ENCODE results near the gene EVC2. TPM values are rescaled to one million over a fixed set of nuclear protein-coding genes. Genes with fewer than 3 reads are reported as not detected.

The EVC2 gene
- total and polyA plus RNA-seq, 3 experiments from 2014 or later = 0.84 to 1.3 (median 0.92) TPM

DNA sequence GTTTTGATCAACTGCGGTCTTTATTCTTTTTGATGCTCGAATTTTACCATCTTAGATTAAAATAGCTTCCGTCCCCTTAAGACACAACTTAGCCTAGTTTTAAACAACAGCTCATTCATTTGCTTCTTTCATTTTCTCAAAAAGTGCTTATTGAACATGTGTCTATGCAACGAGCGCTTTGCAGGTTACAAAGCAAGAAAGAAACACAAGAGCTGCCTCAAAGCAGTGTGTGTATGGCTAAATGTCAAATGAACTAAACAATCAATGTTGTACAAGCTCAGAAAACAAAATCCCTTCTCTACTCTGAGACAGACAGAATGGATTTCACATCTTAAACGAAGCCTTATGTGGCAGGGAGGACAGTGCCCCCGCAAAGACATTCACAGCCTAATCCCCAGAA lies 61.0 kb downstream of the EVC2 start:
- H3K27ac Mint-ChIP-seq = no peak overlapping the region
- no peaks in the 10 kb centered on the region for H3K4me1 ChIP-seq (ENCODE audit: insufficient read depth, low read length)
- no peaks in the 10 kb centered on the region for H3K27me3 Mint-ChIP-seq
- DNase-seq = no peak
- POLR2A ChIA-PET = no interaction called here
- H3K36me3 Mint-ChIP-seq = no peaks in the 10 kb centered on the region
- peaks cover 0 to 1% (median 0%) of the 10 kb centered on the region in 5 donors for H3K9me3 Mint-ChIP-seq
- CTCF ChIA-PET = no interaction called here
- no peak overlapping the region for H3K4me3 Mint-ChIP-seq
- no peak overlapping the region for H3K27ac ChIP-seq (ENCODE audit: low read depth, low read length)
- H3K36me3 ChIP-seq (ENCODE audit: insufficient read depth, low read length) = no peaks in the 10 kb centered on the region
- no peak overlapping the region for H3K4me3 ChIP-seq (ENCODE audit: low read length)
- no peaks in the 10 kb centered on the region for H3K4me1 Mint-ChIP-seq
- H3K27me3 ChIP-seq (ENCODE audit: insufficient read depth, low read length, poor library complexity, severe bottlenecking) = no peaks in the 10 kb centered on the region
- H3K9me3 ChIP-seq (ENCODE audit: low read length) = no peaks in the 10 kb centered on the region

DNA sequence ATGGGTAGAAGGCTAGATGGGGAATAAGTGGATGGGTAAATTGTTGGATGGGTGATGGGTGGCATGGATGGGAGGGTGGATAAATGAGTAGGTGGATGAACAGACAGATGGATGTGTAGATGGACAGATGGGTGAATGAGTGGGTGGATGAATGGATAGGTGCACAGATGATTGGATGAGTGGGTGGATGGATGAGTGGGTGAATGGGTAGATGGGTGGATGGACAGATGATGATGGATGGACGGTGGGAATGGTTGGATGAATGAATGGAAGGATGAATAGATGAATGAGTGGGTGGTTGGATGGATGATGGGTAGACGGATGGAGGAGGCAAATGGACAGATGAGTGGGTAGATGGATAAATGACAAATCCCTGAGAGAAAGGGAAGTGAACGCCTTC lies 68.3 kb downstream of the EVC2 start:
- H3K9me3 Mint-ChIP-seq = peaks cover 0 to 5% (median 0%) of the 10 kb centered on the region in 5 donors
- no peaks in the 10 kb centered on the region for H3K4me1 ChIP-seq (ENCODE audit: insufficient read depth, low read length)
- no peak overlapping the region for H3K27ac ChIP-seq (ENCODE audit: low read depth, low read length)
- no peak overlapping the region for H3K27ac Mint-ChIP-seq
- H3K27me3 Mint-ChIP-seq = no peaks in the 10 kb centered on the region
- no peak overlapping the region for H3K4me3 ChIP-seq (ENCODE audit: low read length)
- H3K36me3 Mint-ChIP-seq = no peaks in the 10 kb centered on the region
- ChIA-PET CTCF (no interaction called here), POLR2A (no interaction called here)
- no peak for DNase-seq
- H3K36me3 ChIP-seq (ENCODE audit: insufficient read depth, low read length) = no peaks in the 10 kb centered on the region
- H3K27me3 ChIP-seq (ENCODE audit: insufficient read depth, low read length, poor library complexity, severe bottlenecking) = no peaks in the 10 kb centered on the region
- no peaks in the 10 kb centered on the region for H3K9me3 ChIP-seq (ENCODE audit: low read length)
- no peak overlapping the region for H3K4me3 Mint-ChIP-seq
- H3K4me1 Mint-ChIP-seq = no peaks in the 10 kb centered on the region

DNA sequence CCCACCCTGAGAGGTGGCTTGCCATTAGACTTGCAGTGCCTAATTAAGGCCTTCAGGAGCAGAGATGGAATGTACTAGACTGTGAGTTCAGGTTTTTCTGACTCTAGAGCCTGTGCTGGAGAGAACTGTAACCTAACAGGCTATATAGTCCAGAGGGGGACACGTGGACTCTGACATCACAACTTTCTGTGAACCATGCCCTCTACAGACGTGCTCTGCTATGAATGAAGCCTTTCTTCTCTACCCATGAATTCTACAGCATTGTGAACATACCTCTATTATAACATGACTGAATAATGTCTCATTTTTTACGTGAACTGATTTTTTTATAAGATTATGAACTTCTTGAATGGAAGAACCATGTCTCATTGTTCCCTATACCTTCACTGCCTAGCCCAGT lies 68.8 kb downstream of the EVC2 start:
- Mint-ChIP-seq H3K27me3 (no peaks in the 10 kb centered on the region), H3K27ac (no peak overlapping the region), H3K9me3 (peaks cover 0 to 5% (median 0%) of the 10 kb centered on the region in 5 donors), H3K36me3 (no peaks in the 10 kb centered on the region), H3K4me1 (no peaks in the 10 kb centered on the region), H3K4me3 (no peak overlapping the region)
- Histone ChIP-seq H3K4me3 (ENCODE audit: low read length) (no peak overlapping the region), H3K27me3 (ENCODE audit: insufficient read depth, low read length, poor library complexity, severe bottlenecking) (no peaks in the 10 kb centered on the region), H3K9me3 (ENCODE audit: low read length) (no peaks in the 10 kb centered on the region), H3K4me1 (ENCODE audit: insufficient read depth, low read length) (no peaks in the 10 kb centered on the region), H3K27ac (ENCODE audit: low read depth, low read length) (no peak overlapping the region), H3K36me3 (ENCODE audit: insufficient read depth, low read length) (no peaks in the 10 kb centered on the region)
- CTCF ChIA-PET = no interaction called here
- POLR2A ChIA-PET = no interaction called here
- no peak for DNase-seq

DNA sequence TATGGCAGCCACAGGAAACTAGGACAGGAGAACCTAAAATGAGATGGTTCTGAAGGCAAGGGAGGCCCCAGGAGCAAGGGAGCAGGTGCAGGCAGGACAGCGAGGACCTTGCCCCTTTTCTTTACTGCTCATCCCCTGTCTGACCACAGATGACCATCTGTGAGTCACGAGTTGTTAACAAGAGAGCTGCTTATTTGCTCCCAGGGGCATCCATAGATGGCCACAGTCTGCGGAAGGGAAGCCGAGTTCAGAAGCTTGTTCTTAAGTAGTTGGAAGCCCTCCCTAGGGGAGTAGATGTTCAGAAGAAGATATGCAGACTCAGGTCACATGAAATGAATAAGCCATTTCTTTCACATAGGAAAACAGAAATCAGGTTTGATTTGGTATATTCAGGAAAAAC lies 69.4 kb downstream of the EVC2 start:
- no peaks in the 10 kb centered on the region for H3K27me3 Mint-ChIP-seq
- Histone ChIP-seq H3K36me3 (ENCODE audit: insufficient read depth, low read length) (no peaks in the 10 kb centered on the region), H3K27me3 (ENCODE audit: insufficient read depth, low read length, poor library complexity, severe bottlenecking) (no peaks in the 10 kb centered on the region), H3K4me1 (ENCODE audit: insufficient read depth, low read length) (no peaks in the 10 kb centered on the region), H3K27ac (ENCODE audit: low read depth, low read length) (no peak overlapping the region), H3K4me3 (ENCODE audit: low read length) (no peak overlapping the region), H3K9me3 (ENCODE audit: low read length) (no peaks in the 10 kb centered on the region)
- no peak overlapping the region for H3K27ac Mint-ChIP-seq
- H3K9me3 Mint-ChIP-seq = peaks cover 0 to 5% (median 0%) of the 10 kb centered on the region in 5 donors
- H3K36me3 Mint-ChIP-seq = no peaks in the 10 kb centered on the region
- ChIA-PET POLR2A (no interaction called here), CTCF (no interaction called here)
- H3K4me3 Mint-ChIP-seq = no peak overlapping the region
- no peak for DNase-seq
- no peaks in the 10 kb centered on the region for H3K4me1 Mint-ChIP-seq

DNA sequence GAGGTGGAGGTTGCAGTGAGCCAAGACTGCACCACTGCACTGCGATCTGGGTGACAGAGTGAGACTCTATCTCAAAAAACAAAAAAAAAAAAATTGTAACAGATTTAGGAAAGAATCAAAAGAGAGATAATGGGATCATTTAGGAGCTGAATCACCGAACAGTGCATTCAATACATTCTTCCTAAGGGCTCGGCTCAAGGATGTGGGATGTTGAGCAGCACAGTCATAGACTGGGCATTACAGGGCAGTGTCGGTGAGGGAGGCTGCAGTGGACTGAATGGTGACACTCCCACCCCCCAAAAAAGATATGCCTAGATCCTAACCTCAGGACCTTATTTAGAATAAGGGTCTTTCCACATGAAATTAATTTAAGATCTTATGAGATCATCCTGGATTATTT lies 70.0 kb downstream of the EVC2 start:
- Histone ChIP-seq H3K4me3 (ENCODE audit: low read length) (no peak overlapping the region), H3K4me1 (ENCODE audit: insufficient read depth, low read length) (no peaks in the 10 kb centered on the region), H3K9me3 (ENCODE audit: low read length) (no peaks in the 10 kb centered on the region), H3K27me3 (ENCODE audit: insufficient read depth, low read length, poor library complexity, severe bottlenecking) (no peaks in the 10 kb centered on the region), H3K27ac (ENCODE audit: low read depth, low read length) (no peak overlapping the region), H3K36me3 (ENCODE audit: insufficient read depth, low read length) (no peaks in the 10 kb centered on the region)
- DNase-seq = no peak
- H3K27me3 Mint-ChIP-seq = no peaks in the 10 kb centered on the region
- no peak overlapping the region for H3K27ac Mint-ChIP-seq
- peaks cover 0 to 5% (median 0%) of the 10 kb centered on the region in 5 donors for H3K9me3 Mint-ChIP-seq
- no peak overlapping the region for H3K4me3 Mint-ChIP-seq
- no peaks in the 10 kb centered on the region for H3K36me3 Mint-ChIP-seq
- H3K4me1 Mint-ChIP-seq = no peaks in the 10 kb centered on the region
- CTCF ChIA-PET = no interaction called here
- POLR2A ChIA-PET = no interaction called here

DNA sequence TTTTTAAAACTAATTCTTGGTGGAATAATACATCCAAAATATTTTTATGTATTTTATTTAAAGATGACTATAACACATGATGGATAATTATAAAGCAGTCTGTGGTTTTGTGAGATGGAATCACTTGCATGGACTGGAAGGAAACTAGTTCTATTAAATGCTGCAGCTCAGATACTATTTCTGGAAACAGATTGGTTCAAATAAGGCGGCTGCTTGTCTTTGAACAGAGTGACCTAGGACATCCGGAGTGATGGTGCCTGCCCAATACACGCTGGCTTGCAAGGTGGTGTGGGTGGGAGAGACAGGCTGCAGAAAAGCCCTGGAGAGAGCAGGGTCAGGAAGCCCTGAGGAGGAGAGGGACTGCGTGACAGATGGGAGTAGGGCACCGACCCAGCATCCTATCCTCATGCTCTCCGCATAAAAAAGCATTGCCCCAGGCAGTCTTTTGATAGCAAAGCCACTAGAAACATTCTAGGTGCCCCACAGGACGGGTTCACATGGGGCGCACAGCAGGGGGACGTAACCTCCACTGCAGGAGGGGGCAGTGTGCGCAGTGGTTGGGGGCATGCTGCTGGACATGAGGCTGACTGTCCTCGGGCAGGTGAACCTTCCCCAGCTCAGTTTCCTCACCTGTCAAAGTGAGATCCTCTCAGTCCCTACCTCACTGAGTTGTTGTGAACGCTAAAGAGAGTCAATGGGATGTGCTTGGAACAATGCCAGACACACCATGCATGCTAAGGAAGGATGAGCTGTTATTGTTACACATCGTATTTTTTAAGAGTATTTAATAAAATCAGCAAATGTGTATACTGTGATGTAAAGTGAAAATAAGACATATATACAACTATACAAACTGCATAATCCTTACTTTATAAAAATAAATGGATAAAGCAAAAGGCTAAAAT lies 71.3 kb downstream of the EVC2 start:
- CTCF ChIA-PET = no interaction called here

DNA sequence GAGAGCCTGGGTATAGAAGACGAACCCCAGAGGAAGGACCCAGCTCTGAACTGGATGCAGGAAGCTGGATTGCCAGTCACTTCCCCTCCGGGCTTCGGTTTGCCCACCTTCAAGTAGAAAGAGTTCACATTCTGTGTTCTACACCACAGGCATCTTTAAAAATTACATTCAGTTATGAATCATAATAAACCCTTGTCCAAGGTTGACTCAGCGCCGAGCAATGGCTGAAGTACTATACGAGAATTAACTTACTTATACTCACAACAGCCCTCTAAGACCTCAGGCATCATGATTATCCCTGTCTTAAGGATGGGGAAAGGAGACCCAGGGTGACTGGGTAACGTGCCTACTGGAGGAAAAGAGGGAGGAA lies 72.5 kb downstream of the EVC2 start:
- H3K36me3 Mint-ChIP-seq = no peaks in the 10 kb centered on the region
- Histone ChIP-seq H3K36me3 (ENCODE audit: insufficient read depth, low read length) (no peaks in the 10 kb centered on the region), H3K27me3 (ENCODE audit: insufficient read depth, low read length, poor library complexity, severe bottlenecking) (no peaks in the 10 kb centered on the region), H3K4me1 (ENCODE audit: insufficient read depth, low read length) (no peaks in the 10 kb centered on the region), H3K4me3 (ENCODE audit: low read length) (no peak overlapping the region), H3K9me3 (ENCODE audit: low read length) (no peaks in the 10 kb centered on the region), H3K27ac (ENCODE audit: low read depth, low read length) (no peak overlapping the region)
- H3K27me3 Mint-ChIP-seq = peaks cover 0 to 4% of the 10 kb centered on the region in 2 donors
- CTCF ChIA-PET = no interaction called here
- H3K27ac Mint-ChIP-seq = no peak overlapping the region
- DNase-seq = no peak
- H3K9me3 Mint-ChIP-seq = peaks cover 0 to 2% (median 0%) of the 10 kb centered on the region in 5 donors
- POLR2A ChIA-PET = no interaction called here
- H3K4me3 Mint-ChIP-seq = no peak overlapping the region
- H3K4me1 Mint-ChIP-seq = no peaks in the 10 kb centered on the region

More for the DNA sequence above, 71.3 kb downstream of the EVC2 start:
- H3K9me3 ChIP-seq (ENCODE audit: low read length) = no peaks in the 10 kb centered on the region
- POLR2A ChIA-PET = no interaction called here
- no peak for DNase-seq
- no peak overlapping the region for H3K27ac ChIP-seq (ENCODE audit: low read depth, low read length)
- no peaks in the 10 kb centered on the region for H3K4me1 ChIP-seq (ENCODE audit: insufficient read depth, low read length)
- peaks cover 0 to 5% (median 0%) of the 10 kb centered on the region in 5 donors for H3K9me3 Mint-ChIP-seq
- H3K36me3 ChIP-seq (ENCODE audit: insufficient read depth, low read length) = no peaks in the 10 kb centered on the region
- no peaks in the 10 kb centered on the region for H3K4me1 Mint-ChIP-seq
- no peaks in the 10 kb centered on the region for H3K27me3 ChIP-seq (ENCODE audit: insufficient read depth, low read length, poor library complexity, severe bottlenecking)
- no peak overlapping the region for H3K4me3 ChIP-seq (ENCODE audit: low read length)
- no peak overlapping the region for H3K4me3 Mint-ChIP-seq
- H3K36me3 Mint-ChIP-seq = no peaks in the 10 kb centered on the region
- H3K27ac Mint-ChIP-seq = no peak overlapping the region
- peaks cover 0 to 4% of the 10 kb centered on the region in 2 donors for H3K27me3 Mint-ChIP-seq

DNA sequence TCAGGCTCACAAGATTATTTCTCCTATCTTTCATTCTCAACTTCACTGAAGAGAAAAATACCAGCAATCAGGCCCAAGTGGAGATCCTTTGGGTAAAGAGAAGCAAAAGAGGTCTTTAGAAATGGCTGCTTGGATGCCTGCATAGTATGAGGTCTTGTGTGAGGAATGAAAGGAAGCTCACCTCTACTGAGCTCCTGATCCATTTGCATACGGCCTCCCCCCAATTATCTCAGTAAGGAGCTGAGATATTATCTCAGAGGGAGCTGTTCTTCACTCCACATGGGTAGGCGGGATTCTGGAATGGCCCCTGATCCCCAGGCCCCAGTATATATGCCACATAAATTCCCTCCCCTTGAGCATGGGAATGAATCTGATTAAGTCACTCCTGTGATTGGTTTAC lies 75.8 kb downstream of the EVC2 start:
- no peaks in the 10 kb centered on the region for H3K4me1 Mint-ChIP-seq
- ChIA-PET POLR2A (no interaction called here), CTCF (no interaction called here)
- Histone ChIP-seq H3K9me3 (ENCODE audit: low read length) (no peaks in the 10 kb centered on the region), H3K27ac (ENCODE audit: low read depth, low read length) (no peak overlapping the region), H3K4me1 (ENCODE audit: insufficient read depth, low read length) (no peaks in the 10 kb centered on the region), H3K36me3 (ENCODE audit: insufficient read depth, low read length) (no peaks in the 10 kb centered on the region), H3K27me3 (ENCODE audit: insufficient read depth, low read length, poor library complexity, severe bottlenecking) (no peaks in the 10 kb centered on the region), H3K4me3 (ENCODE audit: low read length) (no peak overlapping the region)
- no peak overlapping the region for H3K27ac Mint-ChIP-seq
- H3K27me3 Mint-ChIP-seq = peaks cover 0 to 4% of the 10 kb centered on the region in 2 donors
- DNase-seq = no peak
- no peaks in the 10 kb centered on the region for H3K9me3 Mint-ChIP-seq
- no peaks in the 10 kb centered on the region for H3K36me3 Mint-ChIP-seq
- no peak overlapping the region for H3K4me3 Mint-ChIP-seq
